Transverse colon (tissue), 4 donors: ENCODE data around the gene RNF13. TPM values are rescaled to one million over a fixed set of nuclear protein-coding genes. Genes with fewer than 3 reads are reported as not detected.

ENCODE experiments used
- DNase-seq: peaks from one replicate; pipeline ENCODE4 v3.0.0-alpha.2; 2019
- H3K27ac ChIP-seq, 4 donors: fragments of 200-600 bp; sonication (generic); 2 replicates each; pipeline ENCODE4 v1.5.1; 2016 to 2018; ENCODE audit warnings: inconsistent platforms in 4 of 4
- H3K27me3 ChIP-seq: fragments of 200-600 bp; sonication (generic); 2 replicates; pipeline ENCODE4 v1.5.1; 2017; ENCODE audit warnings: inconsistent platforms
- H3K36me3 ChIP-seq, 4 donors: fragments of 200-600 bp; sonication (generic); 2 replicates each; pipeline ENCODE4 v1.5.1; 2017 to 2019; ENCODE audit warnings: inconsistent platforms in 4 of 4
- H3K4me1 ChIP-seq, 4 donors: fragments of 200-600 bp; sonication (generic); 2 replicates each; pipeline ENCODE4 v1.5.1; 2017 to 2020; ENCODE audit warnings: inconsistent platforms in 4 of 4
- H3K4me3 ChIP-seq, 4 donors: fragments of 200-600 bp; sonication (generic); 1 replicate in 1 of 4; 2 replicates in 3 of 4; pipeline versions ENCODE4 v1.5.1 to v1.6.1; 2017 to 2019; ENCODE audit warnings: inconsistent platforms in 4 of 4
- H3K9me3 ChIP-seq, 2 donors: fragments of 200-600 bp; sonication (generic); 2 replicates each; pipeline ENCODE4 v1.5.1; 2017 to 2019; ENCODE audit warnings: inconsistent platforms in 2 of 2
- CTCF ChIP-seq, 5 experiments: fragments of 200-600 bp in 3 of 5; fragments of 450-650 bp in 2 of 5; sonication (generic) in 3 of 5; IDR thresholded peaks; 1 replicate in 2 of 5; 2 replicates in 3 of 5; pipeline ENCODE4 v1.5.1; 2016 to 2017; ENCODE audit warnings: antibody characterized with exemption in 5 of 5, inconsistent platforms in 3 of 5, mild to moderate bottlenecking in 2 of 5, moderate library complexity in 1 of 5
- EP300 ChIP-seq: sonication (generic); formaldehyde crosslinking; IDR thresholded peaks from one replicate; pipeline ENCODE4 v1.6.1; 2017; ENCODE audit warnings: antibody characterized with exemption, low read depth
- POLR2A ChIP-seq: fragments of 450-650 bp; IDR thresholded peaks from one replicate; pipeline ENCODE4 v1.6.1; 2016; ENCODE audit warnings: antibody characterized with exemption, mild to moderate bottlenecking, moderate library complexity
- POLR2AphosphoS5 ChIP-seq, 3 donors: sonication (generic); formaldehyde crosslinking; IDR thresholded peaks; one replicate each; pipeline ENCODE4 v1.6.1; 2016; ENCODE audit warnings: antibody characterized with exemption in 3 of 3
- WGBS, 2 donors: methylation state at CpG; one replicate each; pipeline ENCODE4 v1.1.5; 2018; ENCODE audit warnings: low coverage in 1 of 2; 5-methylcytosine and 5-hydroxymethylcytosine counted together
- in situ Hi-C, 4 donors: fragments of 200-750 bp; cut with MboI; loops; one replicate each; pipeline versions ENCODE4 v1.15.0 to v1.15.1; 2017; ENCODE audit warnings: low sequenced_read_pairs in 3 of 4, low pct_ligation_motif_present in 1 of 4, low pct_unique_long_range_greater_than_20kb in 1 of 4
- intact Hi-C: fragments of 100-400 bp; cut with DNase I; formaldehyde crosslinking; loops from one replicate; pipeline ENCODE4 v1.15.1; 2023; ENCODE audit warnings: low total_unique reads
- total RNA-seq, 4 donors: library from RNA; depleted of rRNA; stranded (reverse); fragments of >200 nt; gene quantifications; one replicate each; pipeline ENCODE4 v1.1.0, GENCODE V29; 2016

RNF13 gene
- total RNA-seq, 4 donors from 2014 or later: 18.3 to 68.6 (median 42.8) TPM

DNA sequence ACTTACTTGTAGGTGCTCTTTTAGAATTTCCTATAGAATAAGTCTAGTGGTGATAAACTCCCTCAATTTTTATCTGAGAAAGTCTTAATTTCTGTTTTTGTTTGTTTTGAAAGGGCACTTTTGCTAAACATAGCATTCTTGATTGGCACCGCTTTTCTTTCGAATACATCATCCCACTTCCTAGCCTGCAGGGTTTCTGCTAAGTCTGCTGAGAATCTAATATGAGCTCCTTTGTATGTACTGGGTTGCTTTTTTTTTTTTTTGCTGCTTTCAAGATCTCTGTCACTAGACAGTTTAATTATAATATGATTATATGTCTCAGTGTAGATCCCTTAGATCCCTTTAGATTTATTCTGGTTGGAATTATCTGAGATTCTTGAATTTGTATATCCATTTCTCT is 136.2 kb downstream of the RNF13 start:
- no peak overlapping the region for H3K27ac ChIP-seq
- no peak for TF ChIP-seq POLR2AphosphoS5 (IDR thresholded peaks at IDR 0.05)
- DNase-seq: no peak
- WGBS, 2 donors: 90 to 98% methylated on average over 2 of the region's 2 CpGs
- H3K4me1 ChIP-seq: no peaks in the 10 kb centered on the region
- H3K36me3 ChIP-seq: no peaks in the 10 kb centered on the region
- no peak overlapping the region for H3K4me3 ChIP-seq
- in situ Hi-C loops (no loop called here), intact Hi-C loops (no loop called here)
- H3K27me3 ChIP-seq: no peaks in the 10 kb centered on the region
- no peaks in the 10 kb centered on the region for H3K9me3 ChIP-seq

- Histone ChIP-seq H3K4me1 (peaks cover 0 to 18% (median 8%) of the 10 kb centered on the region in 4 donors), H3K9me3 (no peaks in the 10 kb centered on the region), H3K36me3 (no peaks in the 10 kb centered on the region), H3K4me3 (no peak overlapping the region), H3K27me3 (no peaks in the 10 kb centered on the region), H3K27ac (no peak overlapping the region)
- intact Hi-C loops: no loop called here
- TF ChIP-seq POLR2AphosphoS5 (IDR thresholded peaks at IDR 0.05): no peak
- TF ChIP-seq CTCF (IDR thresholded peaks at IDR 0.05): no peak
- TF ChIP-seq POLR2A: no peak
- no peak for TF ChIP-seq EP300
- no peak for DNase-seq
- 63 to 78% methylated on average over 1 of the region's 1 CpG for WGBS, 2 donors
- in situ Hi-C loops: loop anchor here (10.0 to 25.0 kb wide), 5 partner anchors 230 to 557 kb away; partner anchors contain the start of gene TSC22D2 (in 1 of the 4)
Measured at GRCh38 chr3:149954812-149955211, 141.8 kb downstream of the RNF13 start.

GRCh38 chr3:149955449-149955848 is 142.4 kb downstream of the RNF13 start:
- WGBS, 2 donors: 77 to 80% methylated on average over 2 of the region's 2 CpGs
- no peak for DNase-seq
- no peak for TF ChIP-seq CTCF (IDR thresholded peaks at IDR 0.05)
- TF ChIP-seq EP300: no peak
- TF ChIP-seq POLR2A: no peak
- no peak for TF ChIP-seq POLR2AphosphoS5 (IDR thresholded peaks at IDR 0.05)
- in situ Hi-C loops (loop anchor here (10.0 to 25.0 kb wide), 5 partner anchors 229 to 557 kb away; partner anchors contain the start of gene TSC22D2 (in 1 of the 4)), intact Hi-C loops (no loop called here)
- Histone ChIP-seq H3K27me3 (no peaks in the 10 kb centered on the region), H3K4me3 (no peak overlapping the region), H3K9me3 (no peaks in the 10 kb centered on the region), H3K36me3 (no peaks in the 10 kb centered on the region), H3K4me1 (peaks cover 0 to 18% (median 8%) of the 10 kb centered on the region in 4 donors), H3K27ac (no peak overlapping the region)

DNA sequence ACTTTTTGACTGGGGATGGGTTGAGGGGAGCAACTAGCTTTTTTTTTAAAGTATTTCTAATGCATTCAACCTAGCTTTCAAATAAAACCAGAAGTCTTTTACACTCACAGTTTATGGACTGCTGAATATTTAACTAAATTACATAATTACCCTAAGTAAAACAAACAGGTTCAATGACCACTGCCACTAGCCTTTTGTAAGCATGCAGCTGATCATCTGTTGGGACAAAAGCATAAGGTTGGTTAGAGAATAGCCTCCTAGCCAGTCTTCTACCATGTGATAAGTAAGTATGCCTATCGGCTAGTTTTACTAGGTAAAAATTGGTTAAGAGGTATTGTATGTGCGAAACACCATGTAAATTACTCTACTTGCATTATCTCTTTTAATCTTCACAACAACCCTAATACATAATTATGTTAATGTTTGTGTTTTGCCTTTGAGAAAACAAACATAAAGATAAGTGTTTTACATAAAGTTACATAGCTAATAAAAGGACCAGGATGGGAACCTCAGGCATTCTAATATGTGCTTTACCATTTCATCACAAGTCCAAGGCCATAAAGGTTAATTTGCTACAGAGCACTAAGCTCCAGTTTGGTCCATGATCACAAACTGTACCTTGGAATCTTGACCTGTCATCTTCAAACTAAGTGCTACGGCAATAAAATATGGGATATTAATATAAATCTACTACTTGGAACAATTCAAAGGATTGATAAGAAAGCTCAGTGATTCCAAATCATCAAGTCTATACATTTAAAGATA is 144.5 kb downstream of the RNF13 start:
- H3K27me3 ChIP-seq: no peaks in the 10 kb centered on the region
- no peaks in the 10 kb centered on the region for H3K36me3 ChIP-seq
- peak overlapping the region in 2 of 4 donors; percentile 4 to 44 for H3K27ac ChIP-seq
- 72 to 82% methylated on average over 3 of the region's 3 CpGs for WGBS, 2 donors
- no peak overlapping the region for H3K4me3 ChIP-seq
- TF ChIP-seq POLR2AphosphoS5 (IDR thresholded peaks at IDR 0.05) (no peak), EP300 (no peak), CTCF (IDR thresholded peaks at IDR 0.05) (no peak), POLR2A (no peak)
- in situ Hi-C loops: loop anchor here (10.0 to 25.0 kb wide), 5 partner anchors 227 to 555 kb away; partner anchors contain the start of gene TSC22D2 (in 1 of the 4)
- H3K9me3 ChIP-seq: no peaks in the 10 kb centered on the region
- intact Hi-C loops: no loop called here
- H3K4me1 ChIP-seq: peaks cover 0 to 18% (median 8%) of the 10 kb centered on the region in 4 donors
- DNase-seq: no peak
